ENCODE data around the gene CCDC194.

Gene CCDC194, protein sequence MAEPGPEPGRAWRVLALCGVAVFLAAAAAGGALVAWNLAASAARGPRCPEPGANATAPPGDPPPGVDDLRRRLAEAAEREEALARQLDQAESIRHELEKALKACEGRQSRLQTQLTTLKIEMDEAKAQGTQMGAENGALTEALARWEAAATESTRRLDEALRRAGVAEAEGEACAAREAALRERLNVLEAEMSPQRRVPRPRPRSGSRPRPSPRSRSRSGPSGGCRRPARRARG

DNA sequence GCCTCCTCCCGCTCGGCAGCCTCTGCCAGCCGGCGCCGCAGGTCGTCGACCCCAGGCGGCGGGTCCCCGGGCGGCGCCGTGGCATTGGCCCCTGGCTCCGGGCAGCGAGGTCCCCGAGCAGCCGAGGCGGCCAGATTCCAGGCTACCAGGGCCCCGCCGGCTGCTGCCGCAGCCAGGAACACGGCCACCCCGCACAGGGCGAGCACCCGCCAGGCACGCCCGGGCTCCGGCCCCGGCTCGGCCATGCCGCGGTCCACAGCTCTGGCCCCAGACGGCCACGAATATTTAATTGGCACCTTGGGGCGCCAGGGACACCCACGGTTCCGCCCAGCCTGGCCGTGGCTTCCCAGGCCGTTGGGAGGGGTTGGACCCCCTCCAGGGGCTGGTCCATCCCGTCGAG is at the start of gene CCDC194:
Gene CCDC194 (minus strand): TSS at position 283 of the 400 bp plus-strand sequence. CDS start 38 bp downstream, at position 245.
- no peak for DNase-seq

DNA sequence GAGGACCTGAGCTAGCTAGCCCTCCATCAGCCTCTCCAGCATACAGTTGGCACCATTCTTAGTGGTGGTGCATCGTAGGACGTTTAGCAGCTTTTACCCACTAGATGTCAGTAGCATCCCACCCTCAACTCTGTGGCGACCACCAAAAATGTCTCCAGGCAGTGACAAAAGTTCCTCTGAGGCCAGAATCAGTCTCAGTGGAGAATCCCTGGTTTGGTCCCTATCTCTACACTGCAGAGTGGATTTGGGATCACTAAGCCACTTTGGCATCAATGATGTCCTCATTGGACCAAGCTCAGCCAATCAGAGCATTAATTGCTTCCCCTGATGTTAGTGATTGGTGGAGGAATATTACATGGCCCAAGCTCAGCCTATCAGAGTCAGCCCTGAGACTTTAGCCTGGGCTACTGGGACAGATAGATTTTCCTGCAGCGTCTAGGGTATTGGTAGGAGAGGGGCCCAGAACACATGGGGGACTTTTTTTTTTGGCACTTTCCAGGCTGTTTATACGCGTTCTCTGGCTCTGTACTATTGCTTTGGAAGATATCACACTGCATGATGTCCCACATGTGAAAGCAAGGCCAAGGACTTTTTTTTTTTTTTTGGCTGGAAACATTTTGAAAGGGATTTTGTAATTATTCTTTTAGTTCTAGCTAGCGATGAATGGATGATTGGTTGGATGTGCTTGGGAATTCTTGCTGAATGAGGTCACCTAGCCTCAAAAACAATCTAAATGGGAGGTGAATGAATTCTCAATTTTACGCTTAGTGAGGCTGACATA is 47.4 kb upstream of the CCDC194 start:
- no peak for DNase-seq

DNA sequence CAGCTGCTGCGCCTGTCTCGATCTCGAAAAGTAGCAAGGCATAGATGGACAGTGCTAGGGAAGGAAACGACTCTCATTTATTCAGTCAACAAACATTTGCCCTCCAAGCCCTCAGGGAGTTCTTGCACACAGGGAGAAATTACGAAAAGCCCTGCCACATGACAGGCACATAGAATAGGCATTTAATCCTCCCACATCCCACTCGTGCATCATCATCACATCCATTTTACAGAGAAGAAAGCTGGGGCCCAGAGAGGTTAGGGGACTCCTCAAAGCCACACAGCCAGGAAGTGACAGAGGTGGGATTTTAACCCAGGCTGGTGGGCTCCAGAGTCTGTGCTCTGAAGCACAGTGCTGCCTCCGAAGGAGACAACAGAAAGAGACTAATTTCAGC is 42.9 kb upstream of the CCDC194 start:
- DNase-seq: no peak

DNA sequence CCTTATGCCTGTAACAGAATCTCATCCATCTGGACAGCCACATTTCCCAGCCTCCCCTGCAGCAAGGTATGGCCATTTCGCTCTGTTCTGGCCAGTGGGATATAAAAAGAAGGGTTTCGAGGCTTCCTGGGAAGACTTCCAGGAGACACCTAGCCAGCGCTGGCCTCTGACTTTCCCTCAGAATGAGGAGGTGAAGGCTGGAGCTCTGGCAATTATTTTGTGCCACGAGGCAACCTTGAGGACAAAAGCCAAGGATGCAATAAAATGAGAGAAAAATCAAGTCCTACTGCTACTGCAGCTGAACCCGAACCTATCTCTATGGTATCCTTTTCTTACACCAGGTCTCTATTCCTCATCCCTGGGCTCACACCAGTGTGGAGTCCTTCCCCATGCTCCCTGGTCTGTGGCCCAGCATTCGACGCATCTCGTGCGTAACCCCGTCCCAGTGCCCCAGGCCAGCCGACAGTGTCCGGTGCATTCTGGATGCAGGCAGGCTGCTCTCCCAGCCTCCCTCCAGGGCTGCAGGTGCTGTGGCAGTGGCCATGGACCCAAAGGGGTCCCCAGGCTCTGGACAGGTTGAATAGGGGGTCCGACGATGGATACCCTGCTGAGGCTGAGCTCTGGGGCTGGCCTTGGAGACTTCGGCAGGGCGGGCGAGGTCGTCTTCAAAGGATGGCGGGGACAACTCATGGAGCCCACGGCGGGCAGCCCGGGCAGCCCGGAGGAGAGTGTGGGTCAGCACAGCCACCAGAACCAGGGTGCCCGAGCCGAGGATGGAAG is 42.3 kb upstream of the CCDC194 start:
- no peak for DNase-seq

DNA sequence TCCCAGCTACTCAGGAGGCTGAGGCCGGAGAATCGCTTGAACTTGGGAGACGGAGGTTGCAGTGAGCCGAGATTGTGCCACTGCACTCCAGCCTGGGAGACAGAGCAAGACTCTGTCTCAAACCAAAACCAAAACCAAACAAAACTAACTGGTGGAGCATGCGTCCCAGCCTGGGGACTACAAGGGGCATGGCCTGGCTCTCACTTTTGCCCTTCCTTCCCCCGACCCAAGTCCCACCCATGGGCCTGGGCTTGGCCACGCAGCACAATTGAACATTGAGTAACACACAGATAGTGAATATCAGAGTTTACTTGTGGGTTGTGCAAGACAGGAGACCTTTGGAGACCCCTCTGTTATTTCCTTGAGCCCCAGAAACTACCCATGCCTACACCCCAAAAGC is 41.2 kb upstream of the CCDC194 start:
- DNase-seq: no peak

DNA sequence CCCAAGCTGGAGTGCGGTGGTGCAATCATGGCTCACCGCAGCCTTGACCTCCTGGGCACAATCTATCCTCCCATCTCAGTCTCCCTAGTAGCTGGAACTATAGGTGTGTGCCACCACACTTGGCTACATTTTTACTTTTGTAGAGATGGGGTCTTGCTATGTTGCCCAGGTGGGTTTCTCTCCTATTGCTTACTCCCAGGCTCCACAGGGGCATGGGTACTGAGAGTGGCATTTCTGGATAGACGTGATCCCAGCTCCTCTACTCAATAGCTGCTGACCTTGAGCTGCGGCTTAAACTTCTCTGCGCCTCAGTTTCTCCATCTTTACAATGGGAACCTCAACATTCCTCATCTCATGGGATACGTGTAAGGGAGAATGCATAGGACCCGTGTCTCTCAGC is 37.4 kb upstream of the CCDC194 start:
- DNase-seq: no peak

DNA sequence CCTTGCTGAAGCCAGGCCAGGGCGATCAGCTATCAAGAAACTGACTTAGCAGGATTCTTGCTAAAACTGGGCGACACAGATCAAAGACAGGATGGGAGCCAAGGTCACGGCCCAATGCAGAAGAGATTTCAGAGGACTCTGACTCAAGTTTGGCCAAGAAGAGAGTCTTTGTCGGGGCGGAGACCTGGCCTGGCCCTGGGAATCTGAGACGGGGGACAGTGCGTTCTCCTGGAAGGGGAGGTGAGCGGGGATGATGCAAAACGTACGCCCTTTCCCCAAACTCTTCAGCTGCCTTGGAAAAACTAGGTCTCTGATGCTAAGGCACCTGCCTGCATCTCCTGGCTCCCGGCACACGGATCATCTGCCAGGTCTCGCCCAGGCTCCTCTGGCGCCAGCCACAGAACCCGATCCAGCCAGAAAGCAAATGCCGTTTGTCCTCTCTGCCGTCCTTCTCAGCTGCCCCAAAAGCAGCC is 35.7 kb upstream of the CCDC194 start:
- DNase-seq: no peak

DNA sequence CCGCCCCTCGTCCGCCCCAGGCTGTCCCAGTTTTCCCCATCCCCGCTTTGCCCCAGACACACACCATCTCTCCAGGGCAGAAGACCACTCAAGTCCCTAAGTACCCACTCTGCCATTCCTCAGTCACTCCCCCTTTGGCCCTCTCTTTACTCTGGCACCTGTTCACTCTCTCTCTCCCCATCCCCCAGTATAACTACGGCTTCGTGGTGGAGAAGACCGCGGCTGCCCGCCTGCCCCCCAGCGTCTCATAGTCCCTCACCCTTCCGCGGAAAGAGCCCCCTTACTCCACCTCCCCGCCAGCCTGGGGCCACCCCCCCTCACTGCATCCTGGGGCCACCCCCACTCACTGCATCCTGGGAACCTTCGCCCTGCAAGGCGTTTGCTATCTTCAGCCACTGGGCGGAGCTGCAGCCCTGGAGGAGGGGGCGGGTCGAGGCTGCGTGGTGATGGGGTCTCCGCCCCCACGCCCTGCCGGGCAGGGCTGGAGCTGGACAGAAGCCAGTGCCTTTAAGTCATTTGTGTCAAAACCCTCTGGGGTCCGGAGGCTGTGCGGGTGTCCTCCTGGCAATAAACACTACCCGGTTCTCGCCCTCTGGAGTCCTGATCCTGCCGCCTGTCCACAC is 30.9 kb upstream of the CCDC194 start:
- no peak for DNase-seq

DNA sequence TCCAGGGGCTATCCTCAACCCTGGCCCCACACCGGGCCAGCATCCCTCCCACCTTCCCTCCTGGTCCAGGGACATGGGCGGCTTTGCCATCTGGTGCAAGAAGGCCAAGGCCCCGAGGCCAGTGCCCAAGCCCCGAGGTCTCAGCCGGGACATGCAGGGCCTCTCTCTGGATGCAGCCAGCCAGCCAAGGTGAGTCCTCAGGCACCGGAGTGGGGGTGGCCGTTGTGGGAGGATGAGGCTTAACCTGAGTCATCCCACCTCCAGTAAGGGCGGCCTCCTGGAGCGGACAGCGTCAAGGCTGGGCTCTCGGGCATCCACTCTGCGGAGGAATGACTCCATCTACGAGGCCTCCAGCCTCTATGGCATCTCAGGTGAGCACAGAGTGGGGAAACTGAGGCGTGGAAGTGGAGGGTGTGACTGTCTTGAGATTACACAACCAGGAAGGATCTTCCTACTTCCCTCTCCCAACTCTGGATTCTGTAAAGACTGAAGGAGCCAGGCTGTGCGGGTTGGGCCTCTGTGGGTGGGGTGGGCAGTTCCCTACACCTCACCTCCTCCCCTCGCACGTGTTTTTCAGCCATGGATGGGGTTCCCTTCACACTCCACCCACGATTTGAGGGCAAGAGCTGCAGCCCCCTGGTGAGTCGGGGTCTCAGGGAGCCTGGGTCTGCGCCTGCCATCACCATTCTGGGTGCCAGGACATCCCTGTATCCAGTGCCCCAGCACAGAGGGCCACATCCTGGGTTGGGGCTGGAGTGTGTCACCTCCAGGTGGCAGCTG is 29.6 kb upstream of the CCDC194 start:
- DNase-seq: no peak

DNA sequence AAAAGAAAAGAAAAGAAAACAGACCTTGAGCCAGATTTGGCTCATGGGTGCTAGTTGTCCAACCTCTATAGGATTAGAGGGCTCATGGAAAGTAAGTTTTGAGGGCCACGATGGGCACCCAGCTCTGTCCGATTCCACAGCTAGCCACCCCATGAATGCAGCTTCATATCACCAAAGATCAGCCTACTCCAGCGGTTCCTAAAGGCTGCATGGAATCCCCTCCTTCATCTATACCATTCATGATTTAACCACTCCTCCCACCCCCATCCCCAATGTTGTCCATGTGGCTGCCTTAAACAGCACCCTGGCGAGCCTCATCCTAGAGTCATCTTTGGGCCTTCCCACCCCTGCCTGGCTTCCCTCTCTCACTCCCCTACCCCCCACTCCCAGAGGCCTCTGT is 27.9 kb upstream of the CCDC194 start:
- no peak for DNase-seq

DNA sequence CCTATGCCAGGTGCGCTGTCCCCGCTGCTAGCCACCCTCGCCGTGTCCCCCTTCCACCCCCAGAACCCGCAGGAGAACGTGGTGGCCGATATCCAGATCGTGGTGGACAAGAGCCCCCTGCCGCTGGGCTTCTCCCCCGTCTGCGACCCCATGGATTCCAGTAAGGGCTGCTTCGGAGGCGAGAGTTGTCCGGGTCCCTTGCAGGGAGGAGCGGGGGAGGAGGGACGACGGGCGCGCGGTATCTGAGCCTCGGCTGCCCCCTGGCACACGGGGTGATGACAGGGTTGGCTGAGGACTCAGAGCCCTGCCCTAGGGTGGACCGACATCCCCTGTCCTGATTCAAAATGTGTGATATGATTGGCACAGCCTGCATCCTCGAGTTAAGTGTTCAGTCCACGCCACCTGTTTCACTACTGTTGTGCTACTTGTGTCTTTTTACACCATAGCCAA is 26.5 kb upstream of the CCDC194 start:
- no peak for DNase-seq

DNA sequence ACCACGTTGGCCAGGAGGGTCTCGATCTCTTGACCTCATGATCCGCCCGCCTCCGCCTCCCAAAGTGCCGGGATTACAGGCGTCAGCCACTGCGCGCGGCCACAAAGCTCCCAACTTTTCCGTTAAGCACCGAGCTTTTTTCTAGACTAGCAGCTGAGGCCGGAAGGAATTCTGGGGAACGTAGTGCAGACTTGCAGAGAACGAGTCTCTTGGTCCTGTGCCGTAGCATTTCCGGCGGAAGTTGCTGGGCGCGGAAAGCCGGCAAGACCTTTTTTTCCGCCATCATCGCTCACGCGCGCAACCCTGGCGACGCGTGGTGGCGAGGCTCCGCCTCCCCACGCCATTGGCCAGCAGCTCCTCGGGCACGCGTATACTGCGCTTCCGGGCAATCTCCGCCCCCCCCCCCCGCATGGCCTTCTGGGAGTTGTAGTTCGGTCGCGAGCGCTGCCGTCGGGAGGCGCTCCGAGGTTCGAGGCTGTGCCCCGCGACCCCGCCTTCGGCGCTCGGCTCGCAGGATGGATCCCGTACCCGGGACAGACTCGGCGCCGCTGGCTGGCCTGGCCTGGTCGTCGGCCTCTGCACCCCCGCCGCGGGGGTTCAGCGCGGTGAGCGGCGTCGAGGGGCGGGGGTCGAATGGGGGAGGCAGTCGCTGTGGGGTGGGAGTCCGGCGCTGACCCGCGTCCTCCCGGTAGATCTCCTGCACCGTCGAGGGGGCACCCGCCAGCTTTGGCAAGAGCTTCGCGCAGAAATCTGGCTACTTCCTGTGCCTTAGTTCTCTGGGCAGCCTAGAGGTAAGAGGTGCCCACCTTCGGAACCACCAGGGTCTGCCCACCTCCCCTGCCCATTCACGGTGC is 25.9 kb upstream of the CCDC194 start, which contains the start of gene MVB12A:
Gene MVB12A (plus strand): TSS at position 427 of the 854 bp plus-strand sequence. CDS start 89 bp downstream, at position 516.
- DNase-seq: peak; percentile 76

DNA sequence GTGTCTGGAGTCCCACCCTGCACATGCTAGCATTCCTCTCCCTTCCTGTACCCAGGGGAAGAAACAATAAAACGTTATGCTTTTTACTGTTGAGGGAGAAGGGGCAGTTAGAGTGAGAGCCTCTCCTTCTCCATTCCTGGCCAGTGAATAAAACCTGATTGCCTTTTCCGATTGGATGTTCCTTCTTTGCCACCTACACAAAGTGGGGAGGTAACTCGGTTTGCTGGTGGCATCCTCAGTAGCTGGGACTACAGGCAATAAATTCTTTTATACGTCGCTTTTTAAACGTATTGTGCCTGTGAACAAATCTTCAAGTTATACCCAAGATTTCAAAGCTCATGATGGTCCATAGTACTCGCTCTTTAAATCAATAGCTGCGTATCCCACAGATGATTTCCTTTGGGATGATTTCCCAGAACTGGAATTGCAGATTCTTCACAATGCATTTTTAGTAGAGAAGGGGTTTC is 25.2 kb upstream of the CCDC194 start:
- no peak for DNase-seq

DNA sequence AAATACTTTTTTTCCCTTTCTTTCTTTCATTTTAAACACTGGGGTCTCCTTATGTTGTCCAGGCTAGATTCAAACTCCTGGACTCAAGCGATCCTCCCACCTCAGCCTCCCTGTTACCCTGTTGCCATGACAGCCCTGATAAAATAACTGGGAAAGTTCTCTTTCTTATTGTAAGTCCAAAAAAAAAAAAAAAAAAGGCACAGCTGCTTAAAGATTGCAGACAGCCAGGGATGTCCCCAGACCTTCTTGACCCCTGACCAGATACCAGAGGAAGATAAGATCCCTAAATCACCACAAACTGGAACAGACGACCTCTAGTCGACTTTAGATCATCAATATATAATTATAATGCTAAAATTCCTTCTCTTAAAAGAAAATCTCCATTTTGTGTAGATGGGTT is 24.7 kb upstream of the CCDC194 start:
- DNase-seq: no peak

DNA sequence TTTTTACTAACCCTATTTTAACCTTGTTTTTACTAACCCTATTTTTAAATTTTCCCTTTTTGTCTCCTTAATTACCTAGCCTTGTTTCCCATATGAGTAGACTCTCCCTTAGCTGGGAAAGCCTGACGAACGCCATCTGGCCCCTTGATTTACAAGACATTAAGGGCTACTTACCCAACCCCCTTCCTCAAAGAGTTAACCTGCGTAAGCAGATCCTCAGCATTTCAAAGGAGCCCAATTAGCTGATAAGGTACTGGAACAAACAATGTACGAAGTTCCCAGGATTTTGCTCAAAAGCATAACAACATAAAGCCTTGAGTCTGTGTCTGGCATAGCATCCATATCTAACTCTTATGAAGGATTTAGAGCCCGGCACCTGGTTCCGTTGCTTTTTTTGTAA is 21.1 kb upstream of the CCDC194 start:
- no peak for DNase-seq

DNA sequence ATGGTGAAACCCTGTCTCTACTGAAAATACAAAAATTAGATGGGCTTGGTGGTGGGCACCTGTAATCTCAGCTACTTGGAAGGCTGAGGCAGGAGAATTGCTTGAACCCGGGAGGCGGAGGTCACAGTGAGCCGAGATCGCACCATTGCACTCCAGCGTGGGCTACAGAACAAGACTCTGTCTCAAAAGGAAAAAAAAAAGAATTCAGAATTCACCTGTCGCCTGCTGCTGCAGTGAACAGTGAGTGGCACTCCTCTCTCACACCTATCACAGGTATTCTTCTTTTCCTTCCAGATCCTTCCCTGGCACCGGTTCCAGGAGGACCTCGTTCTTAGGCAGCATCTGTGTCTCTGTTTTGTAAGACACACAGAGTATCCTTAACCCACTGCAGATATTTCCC is 20.1 kb upstream of the CCDC194 start:
- DNase-seq: no peak

DNA sequence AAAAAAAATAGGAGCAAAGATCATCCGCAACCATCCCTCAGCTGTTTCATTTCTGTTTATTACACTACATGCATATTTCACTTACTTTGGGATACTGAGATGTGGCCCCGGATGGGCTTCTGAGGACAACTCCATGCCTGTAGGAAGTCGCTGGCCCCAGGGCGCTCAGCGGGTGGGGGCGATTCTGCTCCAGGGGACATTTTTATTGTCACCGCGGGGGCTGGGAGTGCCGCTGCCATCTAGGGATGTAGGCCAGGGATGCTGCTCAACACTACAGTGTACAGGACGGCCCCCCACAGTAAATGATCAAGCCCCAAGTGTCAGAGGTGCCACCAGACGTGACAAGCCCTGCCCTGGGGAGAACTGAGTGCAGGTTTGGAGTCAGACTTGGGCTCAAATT is 17.8 kb upstream of the CCDC194 start:
- DNase-seq: no peak

DNA sequence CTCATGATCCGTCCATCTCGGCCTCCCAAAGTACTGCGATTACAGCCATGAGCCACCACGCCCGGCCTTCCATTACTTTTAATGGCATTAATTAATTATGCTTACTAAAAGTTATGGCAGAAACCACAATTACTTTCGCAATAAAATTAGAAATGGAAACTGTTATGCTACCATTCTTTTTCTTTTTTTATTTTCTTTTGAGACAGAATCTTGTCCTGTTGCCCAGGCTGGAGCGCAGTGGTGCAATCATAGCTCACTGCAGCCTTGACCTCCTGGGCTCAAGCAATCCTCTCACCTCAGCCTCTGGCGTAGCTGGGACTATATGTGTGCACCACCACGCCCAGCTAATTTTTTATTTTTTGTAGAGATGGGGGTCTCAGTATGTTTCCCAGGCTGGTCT is 16.0 kb upstream of the CCDC194 start:
- no peak for DNase-seq

DNA sequence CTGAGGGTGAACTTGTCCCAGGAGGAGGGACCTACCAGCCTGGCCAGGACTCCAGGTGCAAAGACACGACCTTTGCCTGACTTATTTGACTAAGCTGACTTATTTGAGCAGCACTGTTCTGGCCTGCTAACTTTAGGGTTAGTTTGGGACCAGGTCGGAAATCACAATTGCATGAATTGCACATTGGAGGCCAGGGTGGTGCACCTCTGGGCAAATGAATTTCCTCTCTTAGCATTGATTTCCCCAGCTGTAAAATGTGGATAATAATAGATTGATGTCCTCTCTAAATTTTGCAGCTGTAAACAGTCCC is 12.8 kb upstream of the CCDC194 start:
- DNase-seq: no peak

DNA sequence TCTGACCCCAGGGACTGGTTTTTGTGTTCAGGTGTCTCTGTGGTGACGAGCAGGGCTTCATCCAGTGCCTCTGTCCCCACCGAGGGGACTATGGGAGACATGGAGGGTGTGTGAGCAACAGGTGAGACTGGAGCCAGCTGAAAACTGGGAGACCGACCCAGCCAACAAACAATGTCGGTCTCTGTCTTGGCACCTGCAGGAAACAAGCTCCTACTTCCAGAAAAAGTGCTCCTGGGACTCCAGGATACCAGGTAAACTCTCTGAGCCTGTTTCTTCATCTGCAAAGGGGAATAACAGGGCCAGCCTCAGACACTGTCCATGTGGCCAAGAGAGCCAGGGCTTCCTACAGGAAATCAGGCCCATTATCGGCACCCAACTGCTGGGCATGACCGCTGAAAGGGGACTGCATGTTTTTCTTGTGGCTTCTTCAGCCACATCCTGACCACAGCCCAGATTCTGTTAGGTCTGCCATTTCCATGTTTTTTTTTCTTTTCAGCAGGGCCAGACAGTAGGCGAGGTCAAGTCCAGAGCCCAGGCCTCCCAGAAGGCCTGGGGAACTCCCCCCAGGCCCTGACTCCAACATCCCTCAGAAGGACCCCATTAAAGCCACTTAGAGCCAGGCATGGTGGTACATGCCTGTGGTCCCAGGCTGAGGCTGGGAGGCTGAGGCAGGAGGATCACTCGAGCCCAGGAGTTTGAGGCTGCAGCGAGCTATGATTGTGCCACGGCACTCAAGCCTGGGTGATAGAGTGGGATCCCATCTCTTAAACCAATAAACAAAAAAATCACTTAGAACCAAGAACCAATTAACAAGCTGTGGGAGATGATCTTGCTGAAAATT is 12.3 kb upstream of the CCDC194 start:
- no peak for DNase-seq

Data from SIG-M5 (cell line).